Measurements from ENCODE around the gene ITGA11.

ITGA11 gene

DNA sequence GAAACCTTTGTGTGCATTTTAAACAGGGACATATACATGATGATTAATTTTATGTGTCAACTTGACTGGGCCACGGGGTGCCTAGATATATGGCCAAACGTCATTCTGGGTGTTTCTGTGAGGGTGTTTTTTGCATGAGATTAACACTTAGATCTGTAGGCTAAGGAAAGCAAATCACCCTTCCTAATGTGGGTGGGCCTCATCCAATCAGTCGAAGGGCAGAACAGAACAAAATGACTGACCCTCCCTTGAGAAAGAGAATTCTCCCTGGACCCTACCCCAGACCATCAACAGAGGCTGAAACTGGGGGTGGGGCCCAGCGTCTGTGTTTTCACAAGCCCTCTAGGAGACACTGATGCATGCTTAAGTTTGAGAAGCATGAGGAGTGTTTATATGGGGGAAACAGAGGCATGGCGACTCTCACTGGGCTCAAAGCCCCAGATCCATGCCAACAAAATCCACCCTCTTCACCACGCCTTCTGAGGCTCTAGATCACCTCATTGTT is 56.2 kb downstream of the ITGA11 start:
- no peak for DNase-seq (ENCODE audit: low read depth in 3 of 3, low spot score in 1 of 3)

DNA sequence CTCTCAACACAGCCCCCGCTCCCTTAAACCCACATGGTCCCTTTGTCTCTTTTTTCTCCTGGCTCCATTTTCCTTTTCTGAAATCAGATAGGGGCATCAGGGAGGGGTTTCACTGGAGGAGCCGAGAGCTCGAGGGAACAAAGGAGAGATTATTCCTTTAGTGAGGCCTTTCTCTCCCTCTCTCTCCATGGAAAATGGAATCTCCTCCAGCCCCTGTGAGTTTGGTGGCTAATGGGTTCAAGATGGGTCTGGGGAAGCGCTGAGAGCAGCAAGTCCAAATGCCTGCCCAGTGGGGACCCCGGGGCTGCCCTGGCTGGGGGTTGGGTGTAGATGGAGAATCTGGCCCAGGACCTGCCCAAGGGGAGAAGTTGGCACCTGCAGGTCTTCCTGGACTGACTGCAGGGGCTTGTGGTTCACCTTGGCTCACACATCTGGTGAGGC is 56.8 kb downstream of the ITGA11 start:
- no peak for DNase-seq (ENCODE audit: low read depth in 3 of 3, low spot score in 1 of 3)

DNA sequence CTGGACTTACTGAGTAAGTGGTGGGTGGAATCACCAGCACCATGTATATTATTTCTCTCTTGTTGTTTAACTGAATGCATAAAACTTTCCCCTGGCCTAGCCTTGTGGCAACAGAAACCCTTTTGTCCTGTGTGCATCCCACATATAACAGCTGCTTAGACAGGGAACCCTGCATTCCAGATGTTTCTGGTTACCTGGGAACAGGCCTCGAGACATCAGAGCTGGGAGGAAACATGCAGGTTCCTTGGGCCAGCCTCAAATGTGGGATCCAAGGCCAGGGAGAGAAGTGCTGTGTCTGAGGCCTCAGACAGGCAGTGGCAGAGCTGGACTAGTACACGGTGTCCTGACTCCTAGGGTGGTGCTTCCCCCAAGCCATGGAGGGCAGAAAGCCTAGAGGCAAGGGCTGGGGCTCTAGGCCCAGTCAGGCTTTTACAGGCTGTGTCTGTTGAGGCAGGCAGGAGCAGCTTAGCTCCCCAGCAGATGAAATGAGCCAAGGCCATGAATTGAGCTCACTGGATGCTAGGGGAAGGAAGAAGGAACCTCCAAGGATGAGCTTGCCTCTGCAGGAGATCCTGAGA is 57.7 kb downstream of the ITGA11 start:
- no peak for DNase-seq (ENCODE audit: low read depth in 3 of 3, low spot score in 1 of 3)

DNA sequence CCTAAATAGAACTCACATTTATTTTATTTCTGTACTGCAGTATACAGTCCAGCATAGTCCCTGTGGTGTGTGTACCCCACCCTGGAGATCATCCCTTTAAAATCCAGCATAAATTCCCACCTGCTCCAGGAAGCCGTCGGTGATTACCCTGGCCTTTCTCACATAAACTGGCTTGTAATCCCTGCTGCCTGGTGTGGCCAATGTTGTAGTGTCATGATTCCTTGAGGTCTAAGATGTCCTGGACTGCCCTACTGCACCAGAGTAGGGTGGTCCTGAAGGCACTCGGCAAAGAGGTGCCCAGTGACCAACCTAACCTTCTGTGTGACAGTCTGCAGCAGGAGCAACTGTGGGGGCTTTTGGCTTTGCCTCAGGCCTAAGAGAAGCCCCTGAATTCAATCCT is 58.9 kb downstream of the ITGA11 start:
- no peak for DNase-seq (ENCODE audit: low read depth in 3 of 3, low spot score in 1 of 3)

DNA sequence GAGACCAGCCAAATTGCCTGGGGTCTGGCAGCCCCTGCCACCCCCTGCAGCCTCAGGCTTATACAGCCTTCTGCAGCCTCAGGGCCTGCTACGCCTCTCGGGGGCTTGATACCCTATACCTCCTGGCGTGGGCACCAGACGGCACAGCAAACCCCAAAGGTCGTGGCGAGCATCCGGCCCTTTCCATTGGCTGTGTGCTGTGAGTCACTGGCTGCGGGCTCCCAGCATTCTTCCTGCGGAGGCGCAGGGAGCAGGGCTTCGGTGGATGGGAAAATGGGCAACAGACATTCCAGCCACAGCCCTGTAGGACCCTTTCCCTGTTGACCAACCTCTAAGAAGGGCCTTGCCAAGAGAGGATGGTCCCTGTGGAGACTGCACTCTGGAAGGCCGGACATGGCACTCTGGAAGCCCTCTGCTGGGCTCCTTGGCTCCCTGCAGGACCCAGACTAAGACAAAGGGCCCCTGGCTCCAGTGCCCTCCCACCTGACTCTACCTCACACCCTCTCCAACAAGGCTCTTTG is 59.6 kb downstream of the ITGA11 start:
- DNase-seq (ENCODE audit: low read depth in 3 of 3, low spot score in 1 of 3): no peak

DNA sequence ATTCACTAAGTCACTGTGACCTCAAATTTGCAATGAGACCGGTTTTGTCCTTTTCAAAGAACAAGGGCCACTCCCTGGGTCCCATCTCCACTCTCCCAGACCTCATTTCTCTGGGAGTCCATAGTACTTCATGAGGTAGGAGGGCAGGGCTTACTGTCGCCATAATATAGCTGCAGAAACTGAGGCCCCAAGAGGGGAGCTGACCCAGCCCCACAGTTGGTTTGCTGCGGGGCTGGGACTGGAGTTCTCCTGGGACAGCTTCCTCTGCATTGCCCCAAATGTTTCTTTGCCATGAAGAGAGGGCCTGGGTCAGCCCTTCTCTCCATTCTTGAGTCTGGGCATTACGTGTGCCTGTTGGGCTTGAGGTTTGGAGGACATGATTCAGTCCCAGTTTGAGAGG is 60.1 kb downstream of the ITGA11 start:
- DNase-seq (ENCODE audit: low read depth in 3 of 3, low spot score in 1 of 3): no peak

DNA sequence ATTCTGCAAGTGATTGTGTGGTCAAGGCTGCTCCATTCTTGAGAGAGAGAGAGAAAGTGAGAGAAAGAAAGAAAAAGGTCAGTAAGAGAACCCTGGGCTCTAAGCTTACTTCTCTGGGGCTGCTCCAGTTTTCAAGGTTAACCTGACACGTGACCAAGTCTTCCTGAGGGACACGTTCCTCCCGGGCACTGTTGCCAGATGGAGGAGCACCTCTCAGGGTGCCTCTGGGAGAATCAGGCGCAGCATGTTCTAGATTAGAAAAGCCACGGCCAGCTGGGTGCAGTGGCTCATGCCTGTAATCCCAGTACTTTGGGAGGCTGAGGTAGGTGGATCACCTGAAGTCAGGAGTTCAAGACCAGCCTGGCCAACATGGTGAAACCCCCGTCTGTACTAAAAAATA is 60.8 kb downstream of the ITGA11 start:
- no peak for DNase-seq (ENCODE audit: low read depth in 3 of 3, low spot score in 1 of 3)

DNA sequence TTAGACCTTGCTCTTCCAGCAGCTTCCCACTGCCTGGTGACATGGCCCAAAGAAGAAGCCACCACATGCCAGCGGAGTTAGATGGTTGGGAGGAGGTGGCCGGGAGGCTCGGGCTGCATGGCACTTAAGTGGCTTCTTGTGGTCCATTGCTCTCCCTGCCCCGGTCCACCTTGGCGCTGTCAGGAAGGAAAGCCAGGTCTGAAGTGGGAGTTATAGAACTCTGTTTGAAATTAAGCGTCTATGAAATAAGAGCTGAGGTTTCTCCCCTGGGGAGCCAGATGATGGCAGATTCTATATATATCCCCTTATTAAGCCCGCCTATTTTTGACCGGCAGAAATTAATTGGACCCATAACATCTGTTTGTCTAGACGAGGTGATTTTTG is 61.2 kb downstream of the ITGA11 start:
- DNase-seq (ENCODE audit: low read depth in 3 of 3, low spot score in 1 of 3): no peak

DNA sequence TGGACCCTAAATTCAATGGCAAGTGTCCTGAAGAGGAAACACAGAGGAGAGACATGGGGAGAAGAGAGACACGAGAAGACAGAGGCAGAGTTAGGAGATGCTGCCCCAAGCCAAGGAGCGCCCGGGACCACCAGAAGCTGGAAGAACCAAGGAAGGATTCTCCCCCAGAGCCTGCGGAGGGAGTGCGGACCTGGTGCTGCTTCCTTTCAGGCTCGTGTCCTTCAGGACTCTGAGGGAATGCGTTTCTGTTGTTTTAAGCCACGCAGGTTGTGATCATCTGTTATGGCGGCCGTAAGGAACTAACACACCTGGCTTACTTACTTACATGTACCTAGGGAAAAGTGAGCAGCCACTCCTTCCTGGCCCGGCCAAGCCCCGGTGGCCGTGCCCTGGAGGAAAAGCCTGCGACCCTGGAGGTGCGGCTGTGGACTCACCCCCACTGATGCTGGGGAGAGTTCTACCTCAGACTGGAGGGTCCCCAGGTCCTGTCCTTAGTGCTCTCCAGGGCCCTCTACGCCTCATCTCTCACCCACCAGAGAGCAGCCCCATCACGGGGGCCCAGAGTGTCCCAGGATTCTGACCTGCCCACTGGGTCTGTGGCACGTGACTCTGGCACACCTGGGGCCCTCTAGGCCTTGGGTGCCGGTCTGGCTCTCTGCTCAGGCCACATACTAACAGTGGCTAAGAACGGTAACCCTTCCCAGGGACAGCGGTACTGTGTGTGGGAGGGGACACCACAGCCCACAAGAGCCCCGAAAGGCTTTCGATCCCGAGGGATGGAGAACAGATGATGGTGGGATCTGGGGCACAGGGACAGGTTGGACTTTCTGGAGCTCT is 61.8 kb downstream of the ITGA11 start:
- DNase-seq (ENCODE audit: low read depth in 3 of 3, low spot score in 1 of 3): no peak

DNA sequence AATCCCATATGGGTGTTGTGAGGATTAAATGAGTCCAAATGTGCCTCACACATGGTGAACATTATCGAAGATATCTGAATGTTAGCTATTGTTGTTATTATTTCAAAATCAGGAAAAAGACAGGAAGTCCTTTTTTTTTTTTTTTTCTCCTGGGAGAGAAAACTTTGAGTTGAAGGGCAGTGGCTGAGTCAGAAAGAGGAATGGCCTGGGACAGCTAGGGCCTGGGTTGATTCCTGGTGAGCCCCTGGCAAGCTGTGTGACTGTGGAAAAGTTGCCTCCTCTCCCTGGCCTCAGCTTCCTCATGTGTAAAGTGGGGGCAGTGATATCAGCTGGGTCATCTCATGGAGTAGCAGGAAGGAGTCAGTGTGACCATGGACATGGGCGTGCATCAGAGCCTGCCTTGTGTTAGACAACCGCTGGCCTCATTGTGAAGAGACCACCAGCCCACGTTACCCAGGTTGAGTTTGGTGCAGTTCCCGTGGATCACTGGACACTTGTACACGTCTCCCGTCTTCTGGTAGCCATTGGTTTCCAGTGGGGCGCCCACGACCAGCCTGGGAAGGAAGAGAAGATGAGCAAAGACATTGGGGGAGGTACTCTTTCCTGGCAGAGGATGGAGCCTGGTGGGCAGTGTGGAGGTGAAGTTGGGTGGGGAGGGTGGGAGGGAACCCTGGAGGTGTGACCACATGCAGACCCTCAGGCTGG is 63.1 kb downstream of the ITGA11 start:
- DNase-seq (ENCODE audit: low read depth in 3 of 3, low spot score in 1 of 3): no peak

DNA sequence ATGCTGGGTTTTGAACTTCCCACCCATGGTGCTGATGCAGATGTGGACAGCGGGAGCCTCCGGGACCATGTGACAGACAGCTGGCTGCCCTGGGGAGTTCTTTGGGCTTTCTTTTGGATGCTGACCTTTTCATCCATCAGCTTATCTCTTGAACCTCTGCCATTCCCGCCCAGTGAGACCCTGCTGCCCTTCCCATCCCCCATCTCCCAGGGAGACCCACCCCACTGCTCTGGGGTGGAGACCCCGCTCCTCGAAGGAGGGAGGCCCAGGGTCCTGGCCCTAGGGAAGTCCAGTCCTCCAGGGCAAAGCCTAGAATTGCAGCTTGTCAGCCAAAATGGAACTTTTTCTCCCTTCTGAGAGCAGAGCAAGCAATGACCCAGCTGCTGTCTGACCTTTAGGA is 64.0 kb downstream of the ITGA11 start:
- no peak for DNase-seq (ENCODE audit: low read depth in 3 of 3, low spot score in 1 of 3)

DNA sequence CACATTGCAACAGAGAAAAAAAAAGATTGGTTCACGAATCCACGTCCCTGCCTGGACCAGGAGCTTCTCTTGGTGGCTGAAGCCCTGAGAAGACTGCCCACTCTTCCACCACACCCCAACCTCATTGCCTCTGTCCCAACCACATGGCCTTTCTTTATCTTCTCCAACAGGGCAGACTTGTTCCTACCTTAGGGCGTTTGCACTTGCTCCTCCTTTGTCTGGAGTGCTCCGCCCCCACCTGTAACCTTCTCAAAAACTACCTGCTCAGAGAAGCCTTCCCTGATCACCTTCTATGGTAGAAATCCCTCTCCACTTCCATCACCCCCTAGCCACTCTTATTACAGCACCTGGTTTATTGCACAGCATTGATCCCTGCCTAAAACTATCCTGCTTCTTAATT is 64.7 kb downstream of the ITGA11 start:
- DNase-seq (ENCODE audit: low read depth in 3 of 3, low spot score in 1 of 3): no peak

DNA sequence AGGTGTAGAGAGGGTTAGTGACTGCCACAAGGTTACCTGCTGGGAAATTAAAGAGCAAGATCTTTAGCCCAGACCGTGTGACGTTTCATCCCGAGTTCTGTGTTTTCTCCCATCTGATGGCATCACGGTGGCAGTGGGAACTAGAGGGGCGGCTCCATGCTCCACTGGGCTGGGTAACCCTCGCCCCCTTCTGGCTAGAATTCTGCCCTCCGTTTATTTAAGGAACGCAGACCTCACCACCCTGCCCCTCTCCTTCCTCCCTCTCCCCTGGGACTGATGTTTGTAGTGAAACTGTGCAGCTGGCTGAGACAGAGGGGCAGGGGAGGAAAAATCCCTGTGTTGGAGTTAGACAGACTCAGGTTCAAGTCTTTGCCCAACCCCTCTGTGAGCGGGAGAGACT is 65.6 kb downstream of the ITGA11 start:
- DNase-seq (ENCODE audit: low read depth in 3 of 3, low spot score in 1 of 3): no peak

DNA sequence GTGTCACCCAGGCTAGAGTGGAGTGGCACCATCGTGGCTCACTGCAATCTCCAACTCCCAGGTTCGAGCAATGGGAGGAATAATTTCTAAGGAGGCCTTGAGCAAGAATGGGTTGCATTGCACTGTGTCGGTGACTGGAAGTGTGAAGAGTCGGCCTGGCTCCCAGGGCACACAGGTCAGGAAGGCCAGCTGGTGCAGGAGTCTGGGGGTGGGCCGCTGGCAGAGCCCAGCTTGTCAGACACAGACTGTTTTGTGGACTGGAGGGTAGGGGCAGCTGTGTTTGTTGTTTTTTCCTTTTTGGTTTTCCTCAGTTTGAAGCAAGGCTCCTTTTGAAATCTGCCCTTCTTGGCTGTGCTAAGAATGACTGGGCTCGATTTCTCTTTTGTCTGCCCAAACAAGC is 66.2 kb downstream of the ITGA11 start:
- DNase-seq (ENCODE audit: low read depth in 3 of 3, low spot score in 1 of 3): no peak

DNA sequence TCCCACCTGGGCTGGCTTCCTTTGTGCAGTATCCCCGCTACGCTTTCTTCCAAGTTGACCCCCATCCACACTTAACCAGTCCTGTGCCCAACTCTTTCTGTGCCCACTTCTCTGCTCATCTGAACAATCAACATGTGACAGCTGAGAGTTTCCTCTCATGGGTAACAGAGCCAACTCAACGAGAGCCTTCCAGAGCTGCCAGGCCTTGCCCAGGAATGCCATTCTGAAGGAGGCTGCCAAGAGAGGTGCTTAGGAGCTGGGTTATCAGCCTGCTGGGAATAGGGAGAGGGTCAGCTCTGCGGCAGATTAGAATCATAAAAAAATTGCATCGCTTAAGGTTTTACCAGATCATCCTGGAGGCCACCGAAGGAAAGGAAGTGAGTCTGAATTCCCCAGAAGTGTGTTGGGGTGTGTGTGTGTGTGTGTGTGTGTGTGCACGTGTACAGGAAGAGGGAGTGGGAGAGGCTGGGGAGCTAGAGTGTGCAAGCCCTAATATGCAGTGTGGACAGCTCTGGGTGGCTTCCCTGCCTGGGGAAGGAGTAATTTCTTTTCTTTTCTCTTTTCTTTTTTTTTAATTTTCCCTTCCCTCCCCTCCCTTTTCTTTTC is 66.7 kb downstream of the ITGA11 start:
- DNase-seq (ENCODE audit: low read depth in 3 of 3, low spot score in 1 of 3): no peak

DNA sequence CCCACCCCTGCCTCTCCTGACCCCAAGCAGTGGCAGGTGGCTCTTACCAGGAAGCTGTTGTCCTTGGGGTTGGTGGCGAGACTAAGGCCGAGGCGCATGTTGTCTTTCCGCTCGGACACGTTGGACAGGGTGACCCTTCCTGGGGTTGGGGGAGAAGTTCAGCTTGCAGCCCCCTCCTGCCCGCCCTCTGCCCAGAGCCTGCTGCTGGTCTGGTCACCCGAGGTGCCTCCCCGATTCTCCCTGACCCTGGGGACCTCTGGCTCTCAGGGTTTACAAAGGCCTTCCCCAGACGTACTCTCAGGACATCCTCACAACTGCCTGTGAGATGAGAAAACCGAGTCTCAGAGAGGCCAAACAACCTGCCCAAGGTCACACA is 67.3 kb downstream of the ITGA11 start:
- DNase-seq (ENCODE audit: low read depth in 3 of 3, low spot score in 1 of 3): no peak

DNA sequence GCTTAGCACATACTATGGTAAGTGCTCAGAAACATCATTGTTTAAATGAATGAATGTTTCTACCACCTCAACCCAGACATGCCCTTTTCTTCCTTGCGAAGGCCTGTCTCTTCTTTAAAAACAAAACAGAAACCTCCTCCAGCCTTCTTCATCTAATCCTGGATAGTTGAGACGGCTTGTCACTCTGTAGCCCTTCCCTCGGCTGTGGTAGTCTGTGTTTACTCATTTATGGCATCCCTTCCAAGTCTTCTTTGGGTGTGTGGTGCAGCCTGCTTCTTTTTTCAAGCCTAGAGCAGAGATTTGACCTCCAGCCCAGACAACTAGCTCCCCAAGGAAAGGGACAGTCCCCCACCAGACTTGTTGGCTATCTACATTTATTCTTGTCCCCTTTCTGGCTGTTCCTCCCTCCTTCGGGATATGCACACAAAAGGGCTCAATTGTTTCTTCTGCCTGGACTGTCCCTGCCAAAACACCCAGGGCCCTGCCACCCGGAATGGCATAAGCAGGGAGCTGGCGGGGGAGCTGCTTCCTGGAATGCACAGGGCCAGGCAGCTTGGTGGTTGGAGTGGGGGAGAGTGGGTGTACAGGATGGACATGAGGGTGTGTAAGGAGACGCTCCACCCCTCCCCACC is 67.8 kb downstream of the ITGA11 start:
- DNase-seq (ENCODE audit: low read depth in 3 of 3, low spot score in 1 of 3): no peak

DNA sequence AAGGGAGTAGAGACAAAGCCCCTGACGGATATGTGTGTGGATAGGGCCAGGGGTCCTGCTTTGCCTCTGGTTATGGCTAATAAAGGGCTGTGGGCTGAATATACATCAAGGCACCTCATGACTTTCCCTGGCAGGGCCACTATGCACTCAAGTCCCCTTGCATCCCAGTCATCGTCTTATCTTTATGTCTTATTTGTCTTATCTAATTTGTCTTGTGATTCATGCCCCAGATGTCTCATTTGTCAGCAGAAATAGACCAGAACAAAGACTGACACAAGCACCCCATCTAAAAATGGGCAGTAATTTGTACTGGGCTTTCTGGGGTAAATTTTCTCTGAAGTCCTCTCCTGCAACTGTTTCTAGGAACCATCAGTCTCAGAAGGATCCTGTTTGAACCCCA is 68.6 kb downstream of the ITGA11 start:
- no peak for DNase-seq (ENCODE audit: low read depth in 3 of 3, low spot score in 1 of 3)

DNA sequence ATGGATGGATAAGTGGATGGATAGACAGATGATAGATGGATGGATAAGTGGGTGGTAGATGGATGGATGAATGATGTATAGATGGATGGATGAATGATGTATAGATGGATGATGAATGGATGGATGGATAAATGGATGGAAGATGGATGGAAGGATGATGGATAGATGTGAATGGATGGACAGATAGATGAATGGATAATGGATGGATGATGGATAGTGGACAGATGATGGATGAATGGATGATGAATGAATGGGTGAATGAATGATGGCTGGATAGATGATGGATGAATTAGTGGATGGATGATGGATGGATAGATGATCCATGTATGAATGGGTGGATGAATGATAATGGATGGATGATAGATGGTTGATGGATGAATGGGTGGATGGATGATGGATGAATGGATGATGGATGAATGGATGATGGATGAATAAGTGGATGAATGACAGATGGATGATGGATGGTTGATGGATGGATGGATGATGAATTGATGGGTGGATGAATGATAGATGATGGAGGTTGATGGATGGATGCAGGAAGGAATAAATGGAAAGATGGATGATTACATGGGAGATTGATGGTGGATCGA is 69.3 kb downstream of the ITGA11 start:
- no peak for DNase-seq (ENCODE audit: low read depth in 3 of 3, low spot score in 1 of 3)

DNA sequence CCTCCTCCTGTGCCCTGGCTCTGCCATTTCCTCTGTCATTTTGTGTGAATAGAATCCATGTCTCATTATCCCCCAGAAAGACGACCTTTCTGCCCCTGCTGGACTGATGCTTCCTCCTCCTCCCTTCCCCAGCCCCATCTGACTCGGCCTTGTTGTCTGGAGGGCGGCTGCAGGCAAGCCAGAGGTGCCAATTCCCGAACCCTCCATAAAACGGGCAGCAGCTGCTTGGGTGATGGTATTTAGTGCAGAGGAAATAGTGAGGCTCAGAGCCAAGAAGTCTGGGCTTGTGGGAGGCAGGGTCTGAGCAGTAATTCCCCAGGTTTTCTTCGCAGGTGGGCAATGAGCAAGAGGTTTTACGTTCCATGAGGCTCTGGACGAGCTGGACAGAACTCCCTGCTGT is 71.2 kb downstream of the ITGA11 start:
- DNase-seq (ENCODE audit: low read depth in 3 of 3, low spot score in 1 of 3): no peak

DNA sequence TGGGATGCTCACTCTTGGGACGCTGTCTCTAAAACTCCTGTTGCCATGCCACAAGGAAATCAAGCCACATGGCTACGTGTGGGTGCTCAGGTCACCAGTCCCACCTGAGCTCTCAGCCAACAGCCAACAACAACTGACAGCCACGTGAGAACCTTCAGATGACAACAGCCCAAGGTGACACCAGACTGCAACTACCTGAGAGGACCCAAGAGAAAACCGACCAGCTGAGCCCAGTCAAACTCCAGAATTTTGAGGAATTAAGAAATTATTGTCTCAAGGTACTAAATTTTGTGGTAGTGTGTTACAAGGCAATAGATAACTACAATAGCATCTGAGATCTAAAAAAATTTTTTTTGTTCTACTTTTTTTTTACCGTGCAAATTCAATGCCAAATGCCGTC is 75.2 kb downstream of the ITGA11 start:
- no peak for DNase-seq (ENCODE audit: low read depth in 3 of 3, low spot score in 1 of 3)
